ENCODE results near the gene CCDC194. TPM values are rescaled to one million over a fixed set of nuclear protein-coding genes. Genes with fewer than 3 reads are reported as not detected.
A peak's percentile ranks its signal among the peaks of the same experiment; 100 is the strongest.
"Not testable (repeated sequence)": the region's sequence is repeated elsewhere in the genome, so short reads cannot be mapped to it uniquely, and the experiment has no call there.

CCDC194 gene
- total and polyA plus RNA-seq, 4 donors, result not detected

GRCh38 chr19:17380426-17381138 lies 13.4 kb downstream of the CCDC194 start:
- Histone ChIP-seq H3K4me3 (ENCODE audit: low read depth, low read length) (no peak overlapping the region), H3K36me3 (ENCODE audit: control insufficient read depth, insufficient read depth, low read length) (no peaks in the 10 kb centered on the region), H3K4me1 (ENCODE audit: control insufficient read depth, insufficient read depth, low read length) (peaks cover 9% of the 10 kb centered on the region), H3K27me3 (ENCODE audit: control insufficient read depth, insufficient read depth, low read length) (no peaks in the 10 kb centered on the region), H3K9me3 (ENCODE audit: control insufficient read depth, insufficient read depth, low read length) (no peaks in the 10 kb centered on the region), H3K27ac (ENCODE audit: low read depth, low read length) (no peak overlapping the region)
- DNase-seq (ENCODE audit: low read depth in 4 of 6, low spot score in 6 of 6), result no peak
- WGBS (ENCODE audit: insufficient coverage), result 97% methylated on average over 4 of the region's 5 CpGs

GRCh38 chr19:17379221-17379631 lies 14.8 kb downstream of the CCDC194 start:
- no peak overlapping the region for H3K4me3 ChIP-seq (ENCODE audit: low read depth, low read length)
- no peaks in the 10 kb centered on the region for H3K9me3 ChIP-seq (ENCODE audit: control insufficient read depth, insufficient read depth, low read length)
- H3K36me3 ChIP-seq (ENCODE audit: control insufficient read depth, insufficient read depth, low read length), result no peaks in the 10 kb centered on the region
- no peaks in the 10 kb centered on the region for H3K27me3 ChIP-seq (ENCODE audit: control insufficient read depth, insufficient read depth, low read length)
- H3K4me1 ChIP-seq (ENCODE audit: control insufficient read depth, insufficient read depth, low read length), result peaks cover 9% of the 10 kb centered on the region
- no peak overlapping the region for H3K27ac ChIP-seq (ENCODE audit: low read depth, low read length)
- DNase-seq (ENCODE audit: low read depth in 4 of 6, low spot score in 6 of 6), result no peak
- 29% methylated on average over 14 of the region's 14 CpGs for WGBS (ENCODE audit: insufficient coverage)

- Histone ChIP-seq H3K36me3 (ENCODE audit: control insufficient read depth, insufficient read depth, low read length) (no peaks in the 10 kb centered on the region), H3K27me3 (ENCODE audit: control insufficient read depth, insufficient read depth, low read length) (no peaks in the 10 kb centered on the region), H3K4me1 (ENCODE audit: control insufficient read depth, insufficient read depth, low read length) (peaks cover 9% of the 10 kb centered on the region), H3K9me3 (ENCODE audit: control insufficient read depth, insufficient read depth, low read length) (no peaks in the 10 kb centered on the region), H3K4me3 (ENCODE audit: low read depth, low read length) (no peak overlapping the region), H3K27ac (ENCODE audit: low read depth, low read length) (no peak overlapping the region)
- no peak for DNase-seq (ENCODE audit: low read depth in 4 of 6, low spot score in 6 of 6)
- 74% methylated on average over 6 of the region's 13 CpGs for WGBS (ENCODE audit: insufficient coverage)
Measured at GRCh38 chr19:17378271-17378670, 15.7 kb downstream of the CCDC194 start.

- Histone ChIP-seq H3K9me3 (ENCODE audit: control insufficient read depth, insufficient read depth, low read length) (no peaks in the 10 kb centered on the region), H3K4me3 (ENCODE audit: low read depth, low read length) (no peak within 1 kb of the TSS), H3K4me1 (ENCODE audit: control insufficient read depth, insufficient read depth, low read length) (peaks cover 9% of the 10 kb centered on the region), H3K27me3 (ENCODE audit: control insufficient read depth, insufficient read depth, low read length) (no peaks in the 10 kb centered on the region), H3K27ac (ENCODE audit: low read depth, low read length) (no peak within 1 kb of the TSS), H3K36me3 (ENCODE audit: control insufficient read depth, insufficient read depth, low read length) (no peaks in the 10 kb centered on the region)
- no peak for DNase-seq (ENCODE audit: low read depth in 4 of 6, low spot score in 6 of 6)
- WGBS (ENCODE audit: insufficient coverage), result 76% methylated on average over 29 of the region's 39 CpGs
Measured at GRCh38 chr19:17376935-17377600, 16.9 kb downstream of the CCDC194 start, which contains the start of gene PLVAP. Gene PLVAP (minus strand): TSS chr19:17377342. CDS start chr19:17377288, 54 bp downstream.

- no peak overlapping the region for H3K27ac ChIP-seq (ENCODE audit: low read depth, low read length)
- no peaks in the 10 kb centered on the region for H3K36me3 ChIP-seq (ENCODE audit: control insufficient read depth, insufficient read depth, low read length)
- WGBS (ENCODE audit: insufficient coverage), result 46% methylated on average over 3 of the region's 8 CpGs
- H3K9me3 ChIP-seq (ENCODE audit: control insufficient read depth, insufficient read depth, low read length), result no peaks in the 10 kb centered on the region
- DNase-seq (ENCODE audit: low read depth in 4 of 6, low spot score in 6 of 6), result peak in 1 of 6 donors; percentile 77
- no peak overlapping the region for H3K4me3 ChIP-seq (ENCODE audit: low read depth, low read length)
- no peaks in the 10 kb centered on the region for H3K27me3 ChIP-seq (ENCODE audit: control insufficient read depth, insufficient read depth, low read length)
- no peaks in the 10 kb centered on the region for H3K4me1 ChIP-seq (ENCODE audit: control insufficient read depth, insufficient read depth, low read length)
Measured at GRCh38 chr19:17370026-17370587, 23.9 kb downstream of the CCDC194 start.

- no peaks in the 10 kb centered on the region for H3K4me1 ChIP-seq (ENCODE audit: control insufficient read depth, insufficient read depth, low read length)
- 96% methylated on average over 22 of the region's 22 CpGs for WGBS (ENCODE audit: insufficient coverage)
- no peak overlapping the region for H3K4me3 ChIP-seq (ENCODE audit: low read depth, low read length)
- H3K27ac ChIP-seq (ENCODE audit: low read depth, low read length), result no peak overlapping the region
- no peaks in the 10 kb centered on the region for H3K9me3 ChIP-seq (ENCODE audit: control insufficient read depth, insufficient read depth, low read length)
- H3K36me3 ChIP-seq (ENCODE audit: control insufficient read depth, insufficient read depth, low read length), result no peaks in the 10 kb centered on the region
- no peak for DNase-seq (ENCODE audit: low read depth in 4 of 6, low spot score in 6 of 6)
- H3K27me3 ChIP-seq (ENCODE audit: control insufficient read depth, insufficient read depth, low read length), result no peaks in the 10 kb centered on the region
Measured at GRCh38 chr19:17365361-17365760, 28.6 kb downstream of the CCDC194 start.

GRCh38 chr19:17363852-17364605 lies 30.0 kb downstream of the CCDC194 start:
- H3K27ac ChIP-seq (ENCODE audit: low read depth, low read length); H3K4me3 ChIP-seq (ENCODE audit: low read depth, low read length); H3K36me3 ChIP-seq (ENCODE audit: control insufficient read depth, insufficient read depth, low read length); H3K9me3 ChIP-seq (ENCODE audit: control insufficient read depth, insufficient read depth, low read length); H3K27me3 ChIP-seq (ENCODE audit: control insufficient read depth, insufficient read depth, low read length); H3K4me1 ChIP-seq (ENCODE audit: control insufficient read depth, insufficient read depth, low read length); DNase-seq (ENCODE audit: low read depth in 4 of 6, low spot score in 6 of 6): not testable (repeated sequence)
- 96% methylated on average over 15 of the region's 20 CpGs for WGBS (ENCODE audit: insufficient coverage)

GRCh38 chr19:17359905-17360800 lies 33.8 kb downstream of the CCDC194 start:
- Histone ChIP-seq H3K27me3 (ENCODE audit: control insufficient read depth, insufficient read depth, low read length) (no peaks in the 10 kb centered on the region), H3K4me3 (ENCODE audit: low read depth, low read length) (no peak overlapping the region)
- 67% methylated on average over 1 of the region's 6 CpGs for WGBS (ENCODE audit: insufficient coverage)

GRCh38 chr19:17358395-17358794 lies 35.6 kb downstream of the CCDC194 start:
- 83% methylated on average over 7 of the region's 7 CpGs for WGBS (ENCODE audit: insufficient coverage)
- H3K4me3 ChIP-seq (ENCODE audit: low read depth, low read length), result no peak overlapping the region
- DNase-seq (ENCODE audit: low read depth in 4 of 6, low spot score in 6 of 6), result no peak
- no peaks in the 10 kb centered on the region for H3K36me3 ChIP-seq (ENCODE audit: control insufficient read depth, insufficient read depth, low read length)
- H3K9me3 ChIP-seq (ENCODE audit: control insufficient read depth, insufficient read depth, low read length), result no peaks in the 10 kb centered on the region
- H3K27ac ChIP-seq (ENCODE audit: low read depth, low read length), result no peak overlapping the region
- no peaks in the 10 kb centered on the region for H3K27me3 ChIP-seq (ENCODE audit: control insufficient read depth, insufficient read depth, low read length)
- H3K4me1 ChIP-seq (ENCODE audit: control insufficient read depth, insufficient read depth, low read length), result peaks cover 1% of the 10 kb centered on the region

More at GRCh38 chr19:17359905-17360800, 33.8 kb downstream of the CCDC194 start:
- Histone ChIP-seq H3K36me3 (ENCODE audit: control insufficient read depth, insufficient read depth, low read length) (no peaks in the 10 kb centered on the region), H3K4me1 (ENCODE audit: control insufficient read depth, insufficient read depth, low read length) (no peaks in the 10 kb centered on the region), H3K27ac (ENCODE audit: low read depth, low read length) (no peak overlapping the region), H3K9me3 (ENCODE audit: control insufficient read depth, insufficient read depth, low read length) (no peaks in the 10 kb centered on the region)
- no peak for DNase-seq (ENCODE audit: low read depth in 4 of 6, low spot score in 6 of 6)
